Measurements from ENCODE around the gene KIAA0040. TPM values are rescaled to one million over a fixed set of nuclear protein-coding genes. Genes with fewer than 3 reads are reported as not detected.

Gene KIAA0040
- total RNA-seq, 1 donor from 2014 or later = 0.73 TPM

- H3K36me3 Mint-ChIP-seq (ENCODE audit: unreplicated experiment) = no peaks in the 10 kb centered on the region
- TF ChIP-seq CTCF (IDR thresholded peaks at IDR 0.05) = no peak
Measured at GRCh38 chr1:175208773-175209492, 16.4 kb upstream of the KIAA0040 start.

GRCh38 chr1:175207971-175208370 lies 15.4 kb upstream of the KIAA0040 start:
- no peak overlapping the region for H3K27ac Mint-ChIP-seq (ENCODE audit: unreplicated experiment)
- H3K27me3 Mint-ChIP-seq (ENCODE audit: unreplicated experiment) = peaks cover 3% of the 10 kb centered on the region
- no peaks in the 10 kb centered on the region for H3K4me1 Mint-ChIP-seq (ENCODE audit: unreplicated experiment)

More at GRCh38 chr1:175208773-175209492, 16.4 kb upstream of the KIAA0040 start:
- Mint-ChIP-seq H3K4me3 (ENCODE audit: unreplicated experiment) (no peak overlapping the region), H3K27me3 (ENCODE audit: unreplicated experiment) (peaks cover 3% of the 10 kb centered on the region), H3K9me3 (ENCODE audit: unreplicated experiment) (peaks cover 8% of the 10 kb centered on the region), H3K4me1 (ENCODE audit: unreplicated experiment) (no peaks in the 10 kb centered on the region), H3K27ac (ENCODE audit: unreplicated experiment) (no peak overlapping the region)
- no peak for DNase-seq (ENCODE audit: extremely low spot score, unreplicated experiment)

GRCh38 chr1:175206687-175207086 lies 14.1 kb upstream of the KIAA0040 start:
- H3K36me3 Mint-ChIP-seq (ENCODE audit: unreplicated experiment) = no peaks in the 10 kb centered on the region
- H3K27me3 Mint-ChIP-seq (ENCODE audit: unreplicated experiment) = peaks cover 3% of the 10 kb centered on the region

More at GRCh38 chr1:175207971-175208370, 15.4 kb upstream of the KIAA0040 start:
- H3K9me3 Mint-ChIP-seq (ENCODE audit: unreplicated experiment) = no peaks in the 10 kb centered on the region
- TF ChIP-seq CTCF (IDR thresholded peaks at IDR 0.05) = no peak
- no peaks in the 10 kb centered on the region for H3K36me3 Mint-ChIP-seq (ENCODE audit: unreplicated experiment)
- no peak overlapping the region for H3K4me3 Mint-ChIP-seq (ENCODE audit: unreplicated experiment)
- DNase-seq (ENCODE audit: extremely low spot score, unreplicated experiment) = no peak

GRCh38 chr1:175204330-175204729 lies 11.8 kb upstream of the KIAA0040 start:
- Mint-ChIP-seq H3K36me3 (ENCODE audit: unreplicated experiment) (no peaks in the 10 kb centered on the region), H3K27ac (ENCODE audit: unreplicated experiment) (no peak overlapping the region), H3K4me3 (ENCODE audit: unreplicated experiment) (no peak overlapping the region), H3K4me1 (ENCODE audit: unreplicated experiment) (peaks cover 10% of the 10 kb centered on the region), H3K9me3 (ENCODE audit: unreplicated experiment) (no peaks in the 10 kb centered on the region), H3K27me3 (ENCODE audit: unreplicated experiment) (peaks cover 3% of the 10 kb centered on the region)
- no peak for TF ChIP-seq CTCF (IDR thresholded peaks at IDR 0.05)
- DNase-seq (ENCODE audit: extremely low spot score, unreplicated experiment) = no peak

More at GRCh38 chr1:175206687-175207086, 14.1 kb upstream of the KIAA0040 start:
- Mint-ChIP-seq H3K4me3 (ENCODE audit: unreplicated experiment) (no peak overlapping the region), H3K27ac (ENCODE audit: unreplicated experiment) (no peak overlapping the region), H3K4me1 (ENCODE audit: unreplicated experiment) (no peaks in the 10 kb centered on the region), H3K9me3 (ENCODE audit: unreplicated experiment) (no peaks in the 10 kb centered on the region)
- no peak for TF ChIP-seq CTCF (IDR thresholded peaks at IDR 0.05)
- DNase-seq (ENCODE audit: extremely low spot score, unreplicated experiment) = no peak

DNA sequence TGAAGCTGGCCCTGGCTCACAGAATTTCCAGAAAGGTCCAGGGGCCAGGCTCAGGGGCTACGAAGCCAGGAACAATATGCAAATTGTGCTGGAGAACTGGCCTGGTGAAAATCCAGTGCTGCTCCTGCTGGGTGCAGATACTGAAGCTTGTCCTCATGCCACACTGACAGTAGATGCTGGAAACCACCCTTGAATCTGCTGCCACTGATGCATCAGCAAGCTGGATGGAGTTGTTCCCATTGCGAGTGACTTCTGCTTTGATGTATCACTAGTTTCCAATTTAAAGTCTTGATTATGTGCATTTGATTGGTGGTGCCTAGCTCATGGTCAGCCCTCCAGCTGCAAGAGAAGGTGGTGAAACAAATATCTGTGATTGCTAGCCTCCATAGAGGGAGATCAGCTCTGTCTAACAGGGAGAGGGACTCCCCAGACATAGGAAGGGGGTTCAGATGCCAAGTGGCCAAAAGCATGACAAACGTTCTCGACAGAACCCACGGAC lies 11.0 kb upstream of the KIAA0040 start:
- Mint-ChIP-seq H3K4me3 (ENCODE audit: unreplicated experiment) (no peak overlapping the region), H3K9me3 (ENCODE audit: unreplicated experiment) (no peaks in the 10 kb centered on the region), H3K27ac (ENCODE audit: unreplicated experiment) (no peak overlapping the region)

More for the DNA sequence above, 11.0 kb upstream of the KIAA0040 start:
- no peaks in the 10 kb centered on the region for H3K36me3 Mint-ChIP-seq (ENCODE audit: unreplicated experiment)
- DNase-seq (ENCODE audit: extremely low spot score, unreplicated experiment) = no peak
- H3K27me3 Mint-ChIP-seq (ENCODE audit: unreplicated experiment) = peaks cover 3% of the 10 kb centered on the region
- TF ChIP-seq CTCF (IDR thresholded peaks at IDR 0.05) = no peak
- H3K4me1 Mint-ChIP-seq (ENCODE audit: unreplicated experiment) = peaks cover 10% of the 10 kb centered on the region

All from osteocyte (in vitro differentiated cells).